HG03575 (cell line): ENCODE results near the gene HOXD8.

ENCODE experiments used
- ATAC-seq: cut with Tn5 transposase; IDR thresholded peaks from one replicate; pipeline ENCODE4 v1.9.1; 2021; ENCODE audit not compliant: unreplicated experiment, insufficient number of reproducible peaks, low FRiP score; ENCODE audit errors: extremely low read depth

The HOXD8 gene

DNA sequence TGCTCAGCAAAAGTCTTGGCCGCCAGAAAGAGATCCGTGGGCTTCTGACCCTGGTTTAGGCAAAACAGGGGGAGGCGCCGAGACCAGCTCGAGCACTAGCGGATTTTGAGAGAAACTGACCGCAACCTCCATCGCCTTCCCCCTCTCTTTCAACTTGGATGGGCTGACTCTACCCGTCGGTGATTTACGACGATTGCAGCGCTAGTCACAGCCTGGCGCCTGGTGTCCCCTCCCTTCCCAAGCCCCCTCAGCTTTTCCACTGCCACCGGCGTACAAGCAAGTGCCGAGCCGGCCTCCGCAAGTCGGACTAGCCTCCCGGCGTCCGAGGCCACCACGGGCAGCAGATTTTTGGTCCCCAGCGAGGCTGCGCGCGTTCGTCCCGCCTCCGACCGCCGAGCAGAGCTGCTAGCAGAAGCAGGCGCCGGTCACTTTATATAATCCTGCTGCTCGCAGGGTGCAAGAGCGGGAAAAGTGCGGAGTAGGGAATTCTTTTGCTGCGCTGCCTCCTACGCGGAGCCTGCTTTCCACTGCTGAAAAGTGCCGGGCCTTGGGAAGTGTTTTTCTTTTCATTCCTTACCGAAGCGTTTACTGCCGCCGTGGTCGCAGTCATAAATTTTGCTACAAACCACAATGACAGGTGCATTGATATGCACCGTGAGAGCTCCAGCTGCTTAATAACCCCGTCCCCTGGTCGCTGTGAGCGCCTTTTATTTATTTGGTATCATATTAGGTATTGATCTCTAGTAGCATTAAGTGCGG, 35.3 kb downstream of the HOXD8 start:
- ATAC-seq = no peak

DNA sequence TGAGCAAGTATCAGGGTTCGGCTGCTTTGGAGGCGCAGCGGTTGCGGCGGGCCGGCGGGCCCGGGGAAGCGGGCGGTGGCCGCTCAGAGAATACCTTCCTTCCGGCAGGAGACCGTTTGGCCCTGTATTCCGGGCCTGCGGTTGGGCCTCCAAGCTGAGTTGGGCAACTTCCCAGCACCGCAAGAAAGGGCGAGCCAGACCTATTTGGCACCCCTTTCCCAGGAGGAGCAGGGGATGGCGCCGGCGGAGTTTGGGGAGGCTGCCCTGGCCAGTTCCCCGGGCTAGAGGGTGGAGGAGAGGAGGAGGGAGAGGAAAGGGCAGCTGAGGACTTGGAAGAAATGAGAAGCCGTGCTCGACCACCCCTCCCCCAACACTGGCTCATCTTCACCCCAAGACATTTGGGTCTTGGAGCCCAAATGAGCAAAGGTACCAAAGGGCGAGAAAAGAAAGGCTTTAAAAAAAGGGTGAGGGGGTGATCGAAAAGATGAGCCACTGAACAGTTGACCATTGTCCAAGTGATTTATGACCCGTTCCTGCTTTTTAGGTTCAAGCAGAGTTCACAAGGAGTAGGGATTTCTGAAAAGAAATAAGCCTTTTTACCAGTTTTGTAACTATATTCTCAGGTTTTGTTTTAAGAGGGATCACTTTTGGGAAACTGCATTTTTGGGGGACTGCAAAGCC, 36.0 kb downstream of the HOXD8 start:
- no peak for ATAC-seq

DNA sequence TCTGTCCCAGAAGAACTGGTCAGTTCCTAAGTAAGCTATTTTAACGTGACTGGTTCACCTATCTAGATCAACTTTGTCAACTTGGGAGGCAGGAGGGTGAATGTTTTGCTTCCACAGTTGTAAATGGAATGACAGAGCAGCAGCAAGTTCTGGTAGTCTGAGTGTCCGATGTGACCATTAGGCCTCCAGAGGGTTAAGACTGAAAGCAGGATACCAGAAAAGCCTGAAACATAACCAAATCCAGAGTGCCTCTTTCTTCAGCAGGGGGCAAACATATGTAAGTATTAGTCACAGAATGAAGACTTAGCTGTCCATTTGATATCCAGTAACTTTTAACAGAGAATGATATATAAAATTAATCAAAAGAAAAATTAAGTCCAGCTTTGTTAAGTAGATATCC, 36.8 kb downstream of the HOXD8 start:
- ATAC-seq = no peak

- no peak for ATAC-seq
Observed at GRCh38 chr2:176167398-176167797, 37.9 kb downstream of the HOXD8 start.

- no peak for ATAC-seq
Observed at GRCh38 chr2:176169181-176169580, 39.7 kb downstream of the HOXD8 start.

GRCh38 chr2:176169711-176170110, 40.2 kb downstream of the HOXD8 start:
- no peak for ATAC-seq

DNA sequence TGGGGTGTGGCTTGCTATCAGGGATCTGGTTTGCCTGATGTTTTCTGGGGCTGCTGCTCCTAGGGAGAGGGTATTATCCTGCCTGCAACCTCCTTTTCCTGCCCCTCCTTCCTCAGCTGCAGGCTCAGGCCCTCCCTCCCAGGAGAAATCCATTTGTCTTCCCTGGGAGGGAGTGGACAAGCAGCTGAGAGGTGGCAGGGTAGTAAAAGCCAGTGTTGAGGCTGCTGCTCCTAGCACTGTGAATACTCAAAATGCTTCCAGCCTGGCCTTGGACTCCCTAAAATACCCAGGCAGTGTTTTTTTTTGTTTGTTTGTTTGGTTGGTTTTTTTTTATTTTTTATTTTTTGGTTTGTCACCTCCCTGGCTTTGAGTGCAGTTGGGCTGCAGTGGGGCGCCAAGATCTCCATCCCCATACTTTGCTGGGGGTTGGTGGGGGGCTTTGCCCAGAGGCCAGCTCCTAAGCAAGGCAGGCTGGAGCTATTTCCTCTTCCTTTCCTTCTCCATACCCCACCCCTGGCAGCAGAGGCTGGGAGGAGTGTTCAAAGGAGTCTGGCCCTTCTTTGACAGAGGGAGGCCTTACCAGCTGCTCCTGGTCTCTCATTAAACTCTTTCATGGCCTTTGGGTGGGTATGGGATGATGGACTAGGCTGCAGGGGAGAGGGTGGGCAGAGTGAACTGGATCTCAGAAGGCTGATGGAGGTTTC, 41.2 kb downstream of the HOXD8 start:
- ATAC-seq = no peak

GRCh38 chr2:176171351-176172006, 42.0 kb downstream of the HOXD8 start:
- ATAC-seq = no peak

DNA sequence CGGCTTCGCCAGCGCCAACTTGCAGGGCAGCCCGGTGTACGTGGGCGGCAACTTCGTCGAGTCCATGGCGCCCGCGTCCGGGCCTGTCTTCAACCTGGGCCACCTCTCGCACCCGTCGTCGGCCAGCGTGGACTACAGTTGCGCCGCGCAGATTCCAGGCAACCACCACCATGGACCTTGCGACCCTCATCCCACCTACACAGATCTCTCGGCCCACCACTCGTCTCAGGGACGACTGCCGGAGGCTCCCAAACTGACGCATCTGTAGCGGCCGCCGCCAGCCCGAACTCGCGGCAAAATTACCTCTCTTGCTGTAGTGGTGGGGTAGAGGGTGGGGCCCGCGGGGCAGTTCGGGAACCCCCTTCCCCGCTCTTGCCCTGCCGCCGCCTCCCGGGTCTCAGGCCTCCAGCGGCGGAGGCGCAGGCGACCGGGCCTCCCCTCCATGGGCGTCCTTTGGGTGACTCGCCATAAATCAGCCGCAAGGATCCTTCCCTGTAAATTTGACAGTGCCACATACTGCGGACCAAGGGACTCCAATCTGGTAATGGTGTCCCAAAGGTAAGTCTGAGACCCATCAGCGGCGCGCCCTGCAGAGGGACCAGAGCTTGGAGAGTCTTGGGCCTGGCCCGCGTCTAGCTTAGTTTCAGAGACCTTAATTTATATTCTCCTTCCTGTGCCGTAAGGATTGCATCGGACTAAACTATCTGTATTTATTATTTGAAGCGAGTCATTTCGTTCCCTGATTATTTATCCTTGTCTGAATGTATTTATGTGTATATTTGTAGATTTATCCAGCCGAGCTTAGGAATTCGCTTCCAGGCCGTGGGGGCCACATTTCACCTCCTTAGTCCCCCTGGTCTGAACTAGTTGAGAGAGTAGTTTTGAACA, 42.7 kb downstream of the HOXD8 start:
- no peak for ATAC-seq

- no peak for ATAC-seq
Observed at GRCh38 chr2:176172895-176173566, 43.5 kb downstream of the HOXD8 start.

GRCh38 chr2:176173567-176174381, 44.3 kb downstream of the HOXD8 start:
- no peak for ATAC-seq

GRCh38 chr2:176174382-176174823, 44.9 kb downstream of the HOXD8 start:
- ATAC-seq = no peak

- no peak for ATAC-seq
Observed at GRCh38 chr2:176174824-176175708, 45.6 kb downstream of the HOXD8 start.

- no peak for ATAC-seq
Observed at GRCh38 chr2:176175709-176176607, 46.5 kb downstream of the HOXD8 start.

- no peak for ATAC-seq
Observed at GRCh38 chr2:176177580-176178037, 48.1 kb downstream of the HOXD8 start.
